ENCODE measurements around the gene ARL5C.

ARL5C gene

GRCh38 chr17:39126436-39126835, 39.5 kb downstream of the ARL5C start:
- no CpG with 5 or more reads among the region's 6 CpGs for WGBS (ENCODE audit: extremely low coverage, insufficient coverage, insufficient read length)
- no peak overlapping the region for H3K9ac ChIP-seq (ENCODE audit: low read length)

GRCh38 chr17:39125143-39125875, 40.7 kb downstream of the ARL5C start:
- Histone ChIP-seq H2BK12ac (ENCODE audit: low read length) (no peak overlapping the region), H4K12ac (ENCODE audit: low read depth, low read length) (no peak overlapping the region), H2BK5ac (ENCODE audit: low read depth, low read length, poor library complexity) (no peak overlapping the region), H3K14ac (ENCODE audit: low read length) (no peak overlapping the region), H3K23ac (ENCODE audit: low read length) (no peak overlapping the region), H3K4ac (ENCODE audit: low read depth, low read length) (no peak overlapping the region), H3K4me3 (ENCODE audit: low read depth, low read length) (no peak overlapping the region), H2BK120ac (ENCODE audit: insufficient read depth, low read length, poor library complexity) (no peak overlapping the region), H3K4me1 (ENCODE audit: control insufficient read depth in 1 of 2, insufficient read depth in 2 of 2, low read length in 2 of 2) (no peaks in the 10 kb centered on the region), H3K9me3 (ENCODE audit: insufficient read depth, low read depth, low read length) (no peaks in the 10 kb centered on the region), H3K4me2 (ENCODE audit: low read length) (no peak overlapping the region), H3K36me3 (ENCODE audit: control insufficient read depth in 1 of 2, insufficient read depth in 2 of 2, low read length in 2 of 2) (no peaks in the 10 kb centered on the region), H3K27me3 (ENCODE audit: insufficient read depth, low read length) (no peaks in the 10 kb centered on the region), H3K79me2 (ENCODE audit: control insufficient read depth, insufficient read depth, low read length, poor library complexity) (no peaks in the 10 kb centered on the region), H3K79me1 (ENCODE audit: low read length) (no peaks in the 10 kb centered on the region), H4K8ac (ENCODE audit: low read depth, low read length) (no peak overlapping the region), H4K91ac (ENCODE audit: low read depth, low read length) (no peak overlapping the region), H3K18ac (ENCODE audit: low read length) (no peak overlapping the region), H3K27ac (ENCODE audit: low read depth, low read length) (no peak overlapping the region), H3K9ac (ENCODE audit: low read length) (no peak overlapping the region), H2AK5ac (ENCODE audit: low read length) (no peak overlapping the region), H2AFZ (ENCODE audit: insufficient read depth, low read length, poor library complexity) (no peak overlapping the region)
- no peak for DNase-seq
- WGBS (ENCODE audit: extremely low coverage, insufficient coverage, insufficient read length): no CpG with 5 or more reads among the region's 2 CpGs

More at GRCh38 chr17:39126436-39126835, 39.5 kb downstream of the ARL5C start:
- Histone ChIP-seq H3K23ac (ENCODE audit: low read length) (no peak overlapping the region), H3K9me3 (ENCODE audit: insufficient read depth, low read depth, low read length) (no peaks in the 10 kb centered on the region), H3K4me2 (ENCODE audit: low read length) (no peak overlapping the region), H3K79me2 (ENCODE audit: control insufficient read depth, insufficient read depth, low read length, poor library complexity) (no peaks in the 10 kb centered on the region), H4K91ac (ENCODE audit: low read depth, low read length) (no peak overlapping the region), H3K27ac (ENCODE audit: low read depth, low read length) (no peak overlapping the region), H3K27me3 (ENCODE audit: insufficient read depth, low read length) (no peaks in the 10 kb centered on the region), H3K4ac (ENCODE audit: low read depth, low read length) (no peak overlapping the region), H2AK5ac (ENCODE audit: low read length) (no peak overlapping the region), H2AFZ (ENCODE audit: insufficient read depth, low read length, poor library complexity) (no peak overlapping the region), H4K8ac (ENCODE audit: low read depth, low read length) (no peak overlapping the region), H3K4me3 (ENCODE audit: low read depth, low read length) (no peak overlapping the region), H2BK120ac (ENCODE audit: insufficient read depth, low read length, poor library complexity) (no peak overlapping the region), H2BK12ac (ENCODE audit: low read length) (no peak overlapping the region), H3K36me3 (ENCODE audit: control insufficient read depth in 1 of 2, insufficient read depth in 2 of 2, low read length in 2 of 2) (no peaks in the 10 kb centered on the region), H4K12ac (ENCODE audit: low read depth, low read length) (no peak overlapping the region), H2BK5ac (ENCODE audit: low read depth, low read length, poor library complexity) (no peak overlapping the region), H3K4me1 (ENCODE audit: control insufficient read depth in 1 of 2, insufficient read depth in 2 of 2, low read length in 2 of 2) (no peaks in the 10 kb centered on the region), H3K14ac (ENCODE audit: low read length) (no peak overlapping the region), H3K79me1 (ENCODE audit: low read length) (no peaks in the 10 kb centered on the region), H3K18ac (ENCODE audit: low read length) (no peak overlapping the region)
- DNase-seq: no peak

- H3K18ac ChIP-seq (ENCODE audit: low read length): no peak overlapping the region
- H3K9me3 ChIP-seq (ENCODE audit: insufficient read depth, low read depth, low read length): no peaks in the 10 kb centered on the region
- no peak overlapping the region for H3K9ac ChIP-seq (ENCODE audit: low read length)
- no peak overlapping the region for H4K12ac ChIP-seq (ENCODE audit: low read depth, low read length)
- H3K4ac ChIP-seq (ENCODE audit: low read depth, low read length): no peak overlapping the region
- H3K27ac ChIP-seq (ENCODE audit: low read depth, low read length): no peak overlapping the region
- H2BK120ac ChIP-seq (ENCODE audit: insufficient read depth, low read length, poor library complexity): no peak overlapping the region
- no peak overlapping the region for H2BK5ac ChIP-seq (ENCODE audit: low read depth, low read length, poor library complexity)
- no peaks in the 10 kb centered on the region for H3K79me1 ChIP-seq (ENCODE audit: low read length)
- no peaks in the 10 kb centered on the region for H3K79me2 ChIP-seq (ENCODE audit: control insufficient read depth, insufficient read depth, low read length, poor library complexity)
- no peak overlapping the region for H3K14ac ChIP-seq (ENCODE audit: low read length)
- no peak overlapping the region for H3K4me2 ChIP-seq (ENCODE audit: low read length)
- no peak overlapping the region for H4K8ac ChIP-seq (ENCODE audit: low read depth, low read length)
- DNase-seq: no peak
- no peaks in the 10 kb centered on the region for H3K4me1 ChIP-seq (ENCODE audit: control insufficient read depth in 1 of 2, insufficient read depth in 2 of 2, low read length in 2 of 2)
- no peak overlapping the region for H2BK12ac ChIP-seq (ENCODE audit: low read length)
- H3K27me3 ChIP-seq (ENCODE audit: insufficient read depth, low read length): no peaks in the 10 kb centered on the region
- H2AFZ ChIP-seq (ENCODE audit: insufficient read depth, low read length, poor library complexity): no peak overlapping the region
- H4K91ac ChIP-seq (ENCODE audit: low read depth, low read length): no peak overlapping the region
- no peak overlapping the region for H3K23ac ChIP-seq (ENCODE audit: low read length)
- no CpG with 5 or more reads among the region's 9 CpGs for WGBS (ENCODE audit: extremely low coverage, insufficient coverage, insufficient read length)
- H2AK5ac ChIP-seq (ENCODE audit: low read length): no peak overlapping the region
- no peaks in the 10 kb centered on the region for H3K36me3 ChIP-seq (ENCODE audit: control insufficient read depth in 1 of 2, insufficient read depth in 2 of 2, low read length in 2 of 2)
- H3K4me3 ChIP-seq (ENCODE audit: low read depth, low read length): no peak overlapping the region
Measured at GRCh38 chr17:39123627-39124026, 42.3 kb downstream of the ARL5C start.

DNA sequence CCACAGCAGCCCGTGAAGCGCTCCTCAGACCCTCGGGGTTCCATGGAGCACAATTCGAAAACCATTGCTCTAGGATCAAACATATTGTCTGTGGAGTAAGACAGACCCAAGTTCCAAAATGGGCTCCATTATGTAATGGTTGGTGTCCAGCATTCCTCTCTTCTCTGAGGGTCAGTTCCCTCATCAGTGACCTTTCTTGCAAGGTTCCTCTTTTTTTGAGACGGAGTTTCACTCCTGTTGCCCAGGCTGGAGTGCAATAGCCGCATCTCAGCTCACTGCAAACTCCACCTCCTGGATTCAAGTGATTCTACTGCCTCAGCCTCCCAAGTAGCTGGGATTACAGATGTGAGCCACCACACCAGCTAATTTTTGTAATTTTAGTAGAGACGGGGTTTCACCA, 43.0 kb downstream of the ARL5C start:
- Histone ChIP-seq H3K79me1 (ENCODE audit: low read length) (no peaks in the 10 kb centered on the region), H3K23ac (ENCODE audit: low read length) (no peak overlapping the region), H3K4me3 (ENCODE audit: low read depth, low read length) (no peak overlapping the region), H3K9me3 (ENCODE audit: insufficient read depth, low read depth, low read length) (no peaks in the 10 kb centered on the region), H3K9ac (ENCODE audit: low read length) (no peak overlapping the region), H3K36me3 (ENCODE audit: control insufficient read depth in 1 of 2, insufficient read depth in 2 of 2, low read length in 2 of 2) (no peaks in the 10 kb centered on the region), H4K91ac (ENCODE audit: low read depth, low read length) (no peak overlapping the region), H3K4ac (ENCODE audit: low read depth, low read length) (no peak overlapping the region), H4K8ac (ENCODE audit: low read depth, low read length) (no peak overlapping the region), H3K27me3 (ENCODE audit: insufficient read depth, low read length) (no peaks in the 10 kb centered on the region), H3K79me2 (ENCODE audit: control insufficient read depth, insufficient read depth, low read length, poor library complexity) (no peaks in the 10 kb centered on the region), H2BK12ac (ENCODE audit: low read length) (no peak overlapping the region), H3K4me2 (ENCODE audit: low read length) (no peak overlapping the region), H3K14ac (ENCODE audit: low read length) (no peak overlapping the region), H2BK120ac (ENCODE audit: insufficient read depth, low read length, poor library complexity) (no peak overlapping the region), H2AFZ (ENCODE audit: insufficient read depth, low read length, poor library complexity) (no peak overlapping the region), H4K12ac (ENCODE audit: low read depth, low read length) (no peak overlapping the region), H2BK5ac (ENCODE audit: low read depth, low read length, poor library complexity) (no peak overlapping the region), H3K18ac (ENCODE audit: low read length) (no peak overlapping the region), H3K27ac (ENCODE audit: low read depth, low read length) (no peak overlapping the region), H2AK5ac (ENCODE audit: low read length) (no peak overlapping the region), H3K4me1 (ENCODE audit: control insufficient read depth in 1 of 2, insufficient read depth in 2 of 2, low read length in 2 of 2) (no peaks in the 10 kb centered on the region)
- no peak for DNase-seq
- WGBS (ENCODE audit: extremely low coverage, insufficient coverage, insufficient read length): no CpG with 5 or more reads among the region's 7 CpGs
